Left renal cortex interstitium (tissue), 4 donors: ENCODE results near the gene SLC16A4. TPM values are rescaled to one million over a fixed set of nuclear protein-coding genes. Genes with fewer than 3 reads are reported as not detected.
"Not testable (repeated sequence)": the region's sequence is repeated elsewhere in the genome, so short reads cannot be mapped to it uniquely, and the experiment has no call there.

ENCODE experiments used
- DNase-seq, 4 donors: peaks; one replicate each; pipeline ENCODE4 v3.0.0-alpha.2; 2013; ENCODE audit warnings: low read depth in 4 of 4, low spot score in 2 of 4, missing footprints in 1 of 4
- polyA plus RNA-seq, 4 donors: library from polyadenylated mRNA; unstranded; fragments of 120-200 nt; gene quantifications; one replicate each; pipeline ENCODE4 v1.2.1, GENCODE V29; 2013; ENCODE audit not compliant: insufficient read length in 4 of 4

Gene SLC16A4
- polyA plus RNA-seq: 100 to 1,000 TPM in 1 of 4 donors, 10 to 100 TPM in 3; 59.4 to 116 (median 82.1) TPM

DNA sequence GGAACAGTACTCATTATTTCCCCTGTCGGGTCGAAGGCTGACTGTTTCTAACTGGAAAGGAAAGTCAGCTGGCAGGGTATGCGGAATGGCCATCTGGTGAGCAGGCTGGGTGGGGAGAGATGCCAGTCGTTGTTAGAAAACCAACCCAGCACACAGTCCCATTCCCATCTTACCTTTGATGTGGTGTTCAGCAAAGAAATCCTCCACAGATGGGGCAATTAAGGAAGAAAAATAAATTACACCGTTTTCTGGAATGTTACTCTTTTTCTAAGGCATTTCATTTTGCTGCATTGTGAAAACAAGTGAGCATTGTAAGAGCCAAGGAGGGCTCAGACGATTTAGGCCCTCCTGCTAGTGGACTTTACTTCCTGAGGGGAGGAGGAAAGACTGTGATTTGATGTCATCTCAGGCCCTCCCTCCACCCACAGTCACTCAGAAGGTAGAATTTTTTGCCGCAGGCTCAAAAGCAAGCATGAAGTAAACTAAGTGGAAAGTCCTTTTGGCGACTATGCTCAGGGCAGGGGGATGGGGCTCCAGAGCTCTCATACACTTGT is at the start of gene SLC16A4:
SLC16A4 (minus strand) TSS at position 335 of the 554 bp plus-strand sequence. CDS start 1,703 bp downstream, outside the sequence.
- no peak for DNase-seq

DNA sequence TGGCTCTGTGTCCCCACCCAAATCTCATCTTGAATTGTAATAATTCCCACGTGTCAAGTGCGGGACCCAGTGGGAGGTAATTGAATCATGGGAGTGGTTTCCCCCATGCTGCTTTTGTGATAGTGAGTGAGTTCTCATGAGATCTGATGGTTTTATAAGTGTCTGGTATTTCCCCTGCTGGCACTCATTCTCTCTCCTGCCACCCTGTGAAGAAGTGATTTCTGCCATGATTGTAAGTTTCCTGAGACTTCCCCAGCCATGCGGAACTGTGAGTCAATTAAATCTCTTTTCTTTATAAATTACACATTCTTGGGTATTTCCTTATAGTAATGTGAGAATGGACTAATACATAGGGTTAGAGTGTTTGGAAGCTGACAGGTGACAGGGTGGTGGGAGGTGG is 49.0 kb upstream of the SLC16A4 start:
- DNase-seq: not testable (repeated sequence)

DNA sequence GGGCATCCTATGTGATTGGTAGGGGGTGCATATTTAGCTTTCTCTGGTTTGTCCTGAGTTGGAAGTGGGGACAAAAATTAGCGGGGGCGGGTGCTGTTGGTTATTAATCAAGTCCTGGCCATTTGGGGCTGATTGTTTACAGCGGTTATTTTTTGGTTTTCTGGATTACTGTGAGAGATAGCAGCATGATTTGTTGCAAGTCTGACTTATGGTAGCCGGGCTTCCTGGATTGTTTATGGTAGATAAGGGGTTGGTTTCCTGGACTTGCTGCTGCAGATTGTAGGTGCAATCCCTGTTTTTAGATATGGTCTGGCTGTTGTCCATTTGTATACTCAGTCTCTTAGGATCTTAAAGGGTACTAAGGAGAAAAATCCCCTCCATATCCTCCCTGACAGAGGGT is 48.1 kb upstream of the SLC16A4 start:
- no peak for DNase-seq

DNA sequence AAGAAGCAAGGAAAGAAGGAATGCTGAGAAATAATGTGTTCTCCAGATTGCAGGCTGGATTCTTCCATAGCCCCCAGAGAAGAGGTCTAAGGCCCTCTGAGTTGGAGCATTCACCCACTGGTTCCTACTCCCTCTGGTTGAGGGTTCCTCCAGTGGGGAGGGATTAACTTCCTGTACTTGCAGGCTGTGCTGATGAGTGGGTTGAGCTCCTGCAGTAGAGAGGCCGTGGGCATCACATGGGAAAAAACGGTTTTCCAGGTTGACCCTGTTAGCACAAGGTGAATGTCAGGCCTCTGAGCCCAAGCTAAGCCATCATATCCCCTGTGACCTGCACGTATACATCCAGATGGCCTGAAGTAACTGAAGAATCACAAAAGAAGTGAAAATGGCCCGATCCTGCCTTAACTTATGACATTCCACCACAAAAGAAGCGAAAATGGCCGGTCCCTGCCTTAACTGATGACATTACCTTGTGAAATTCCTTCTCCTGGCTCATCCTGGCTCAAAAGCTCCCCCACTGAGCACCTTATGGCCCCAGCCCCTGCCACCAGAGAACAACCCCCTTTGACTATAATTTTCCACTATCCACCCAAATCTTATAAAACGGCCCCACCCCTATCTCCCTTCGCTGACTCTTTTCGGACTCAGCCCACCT is 46.9 kb upstream of the SLC16A4 start:
- not testable (repeated sequence) for DNase-seq

DNA sequence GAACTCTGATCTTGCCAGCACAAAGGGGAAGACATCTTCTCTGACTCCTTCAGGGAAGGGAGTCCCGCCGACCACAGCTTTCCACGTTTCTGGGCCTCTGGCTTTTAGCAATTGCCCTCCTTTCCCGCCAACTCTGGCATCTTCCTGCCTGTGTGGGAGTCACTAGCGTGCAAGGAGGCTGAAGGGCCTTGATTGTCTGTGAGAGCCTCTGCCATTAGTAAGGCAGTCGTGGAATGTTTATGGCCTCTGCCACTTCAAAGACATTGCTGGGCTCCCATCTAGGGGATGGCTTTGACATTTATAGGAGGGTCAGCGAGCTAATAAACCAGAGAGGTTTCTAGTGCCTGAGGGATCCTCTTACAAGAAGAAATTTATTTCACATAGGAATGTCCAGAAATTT is 45.8 kb upstream of the SLC16A4 start:
- peak in 2 of 4 donors; percentile 27 to 31 for DNase-seq

DNA sequence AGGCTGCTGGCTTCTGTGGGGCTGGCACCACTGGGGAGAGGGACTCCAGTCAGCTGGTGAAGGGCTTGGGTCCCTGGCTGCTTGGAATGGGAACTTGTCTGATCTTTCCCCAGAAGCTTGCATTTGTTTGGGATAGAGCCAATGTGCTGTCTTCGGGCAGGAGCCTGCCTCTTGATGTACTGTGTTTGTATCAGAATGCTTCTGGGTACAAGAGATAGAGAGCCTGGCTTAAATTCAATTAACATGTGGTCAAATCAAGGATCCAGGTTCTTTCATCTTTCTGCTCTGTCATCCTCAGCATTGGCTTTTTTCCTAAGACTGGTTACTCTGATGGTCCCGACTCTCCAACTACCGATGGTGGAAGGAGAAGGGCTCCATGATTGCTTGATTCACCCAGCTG is 44.1 kb upstream of the SLC16A4 start:
- DNase-seq: no peak

DNA sequence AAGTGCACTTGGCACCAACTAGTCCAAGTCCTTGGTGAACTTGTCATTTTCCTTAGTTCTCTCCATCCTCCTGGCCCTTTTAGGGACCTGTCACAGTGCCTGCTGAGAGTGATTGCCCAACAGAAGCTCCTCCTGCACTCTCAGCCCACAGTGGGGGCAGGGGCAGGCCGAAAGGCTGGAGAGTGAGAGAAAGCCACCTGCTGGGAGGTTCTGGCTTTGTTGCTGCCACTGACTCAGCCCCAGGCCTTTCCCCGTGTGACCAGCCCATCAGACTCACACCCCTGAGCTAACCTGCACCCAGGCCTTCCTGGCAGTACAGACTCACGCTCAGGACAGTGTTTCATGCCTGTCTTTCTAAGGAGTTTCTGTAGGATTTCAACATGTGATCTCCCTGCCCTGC is 43.0 kb upstream of the SLC16A4 start:
- DNase-seq: no peak

DNA sequence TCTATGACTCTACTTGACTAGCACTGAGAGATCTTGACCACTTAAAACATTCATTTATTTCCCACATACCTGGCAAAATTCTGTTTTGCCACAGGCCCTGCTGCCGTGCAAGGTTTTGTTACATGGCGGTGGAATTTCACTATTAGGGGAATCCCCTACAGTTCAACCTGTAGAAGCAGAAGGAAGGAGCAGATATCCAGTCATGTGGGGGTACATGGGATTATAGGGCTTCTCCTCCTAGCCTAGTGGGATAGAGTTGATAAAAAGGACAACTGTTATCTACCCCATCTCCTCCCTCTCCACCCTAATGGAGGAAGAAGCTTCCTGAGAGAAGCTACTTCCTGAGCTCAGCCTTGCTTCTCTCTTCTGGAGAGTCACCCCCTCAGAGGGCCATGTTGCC is 42.4 kb upstream of the SLC16A4 start:
- DNase-seq: no peak

DNA sequence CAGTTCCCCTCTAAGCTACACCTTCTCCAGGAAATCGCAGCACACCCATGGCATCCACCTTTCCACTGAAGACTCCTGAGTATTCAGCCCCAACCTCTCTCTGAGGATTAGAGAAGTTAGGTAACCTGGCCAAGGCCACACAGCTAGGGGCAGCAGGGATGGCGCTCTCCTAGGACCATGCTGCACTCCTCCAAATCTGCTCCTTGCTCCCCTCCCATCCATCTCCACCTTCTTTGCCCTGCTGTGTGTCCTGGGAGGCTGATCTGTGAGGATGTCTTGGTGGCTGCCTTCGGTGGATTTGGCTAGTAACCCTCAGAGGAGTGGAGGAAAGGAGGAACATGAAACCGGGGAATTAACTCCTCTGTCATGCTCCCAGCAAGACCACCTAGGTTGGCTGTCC is 40.1 kb upstream of the SLC16A4 start:
- no peak for DNase-seq

DNA sequence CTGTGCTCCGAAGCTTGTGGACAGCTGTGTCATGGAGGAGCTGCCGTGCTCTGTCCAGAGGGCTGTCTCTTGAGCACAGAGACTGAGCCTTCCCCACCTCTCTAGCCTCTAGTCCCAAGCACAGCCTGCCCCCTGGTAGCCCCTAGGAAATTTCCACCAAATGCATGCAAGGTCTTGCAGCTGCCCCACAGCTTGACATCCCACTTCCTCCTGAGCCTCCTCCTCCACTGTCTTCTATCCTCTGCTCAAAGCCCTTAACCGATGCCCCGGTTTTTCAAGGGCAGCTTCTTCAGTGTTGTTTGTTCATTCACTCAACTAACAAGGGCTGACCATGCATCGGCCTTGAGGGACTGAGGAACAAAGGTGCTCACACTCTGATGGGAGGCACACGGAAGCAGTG is 39.5 kb upstream of the SLC16A4 start:
- no peak for DNase-seq

DNA sequence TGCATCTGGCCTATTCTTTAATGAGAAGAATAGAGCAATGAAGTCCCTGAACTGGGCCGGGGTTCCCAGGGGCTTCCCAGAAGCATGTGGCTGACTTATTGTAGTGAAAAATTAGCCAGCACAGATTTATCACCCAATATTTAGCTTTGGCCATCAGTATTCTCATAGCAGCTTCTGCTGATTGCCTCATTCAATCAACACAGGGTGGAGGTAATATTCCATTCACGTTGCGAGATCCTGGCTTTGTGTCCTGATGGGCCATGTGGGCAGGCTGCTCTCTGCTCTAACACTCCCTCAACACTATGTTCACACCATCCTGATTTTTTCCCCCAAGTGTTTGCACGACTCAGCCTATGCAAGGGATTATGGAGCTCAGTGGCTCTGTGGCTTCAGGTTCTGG is 38.1 kb upstream of the SLC16A4 start:
- no peak for DNase-seq

DNA sequence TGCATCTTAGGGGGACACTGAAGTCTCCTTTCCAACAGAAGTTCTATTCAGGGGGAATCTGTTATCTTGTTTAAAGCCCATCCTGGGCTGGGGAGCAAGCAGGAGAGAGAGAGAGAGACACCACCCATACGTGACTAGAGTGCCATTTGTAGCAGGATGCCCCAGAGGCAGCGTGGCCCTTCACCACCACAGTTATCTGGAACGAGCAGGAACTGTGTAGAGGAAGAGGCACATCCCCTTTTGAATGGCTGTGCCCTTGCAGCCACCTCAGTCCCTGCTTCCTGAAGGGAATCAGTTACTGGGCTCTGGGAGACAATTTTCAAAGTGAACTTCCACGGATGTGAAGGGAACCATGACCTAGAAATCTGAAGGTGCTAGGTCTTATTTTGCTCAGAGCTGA is 36.0 kb upstream of the SLC16A4 start:
- no peak for DNase-seq

DNA sequence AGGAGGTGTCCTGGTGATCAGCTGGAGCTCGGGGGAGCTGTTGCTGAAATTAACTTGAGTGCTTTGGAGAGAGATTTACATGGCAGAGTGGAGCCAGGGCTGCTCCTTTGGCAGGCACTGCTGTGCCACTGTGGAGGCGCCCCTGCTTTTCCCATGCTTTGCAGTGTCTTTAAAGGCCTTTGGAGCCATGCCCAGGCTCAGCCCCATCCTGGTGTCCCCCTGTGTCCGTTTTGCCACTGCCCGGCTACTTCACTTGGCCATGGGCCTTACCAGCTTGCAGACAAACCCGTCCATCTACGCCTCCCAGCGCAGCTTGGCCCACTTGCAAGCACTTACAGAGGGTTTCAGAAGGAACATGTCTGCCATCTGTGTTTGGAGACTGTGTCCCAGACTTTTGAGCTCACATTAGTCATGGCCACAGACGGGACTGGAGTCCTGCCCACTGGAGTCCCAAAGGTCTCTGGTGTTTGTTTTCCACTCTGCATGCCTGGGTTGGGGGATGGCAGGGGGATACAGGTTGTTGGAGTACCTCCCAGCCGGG is 34.9 kb upstream of the SLC16A4 start:
- DNase-seq: no peak

DNA sequence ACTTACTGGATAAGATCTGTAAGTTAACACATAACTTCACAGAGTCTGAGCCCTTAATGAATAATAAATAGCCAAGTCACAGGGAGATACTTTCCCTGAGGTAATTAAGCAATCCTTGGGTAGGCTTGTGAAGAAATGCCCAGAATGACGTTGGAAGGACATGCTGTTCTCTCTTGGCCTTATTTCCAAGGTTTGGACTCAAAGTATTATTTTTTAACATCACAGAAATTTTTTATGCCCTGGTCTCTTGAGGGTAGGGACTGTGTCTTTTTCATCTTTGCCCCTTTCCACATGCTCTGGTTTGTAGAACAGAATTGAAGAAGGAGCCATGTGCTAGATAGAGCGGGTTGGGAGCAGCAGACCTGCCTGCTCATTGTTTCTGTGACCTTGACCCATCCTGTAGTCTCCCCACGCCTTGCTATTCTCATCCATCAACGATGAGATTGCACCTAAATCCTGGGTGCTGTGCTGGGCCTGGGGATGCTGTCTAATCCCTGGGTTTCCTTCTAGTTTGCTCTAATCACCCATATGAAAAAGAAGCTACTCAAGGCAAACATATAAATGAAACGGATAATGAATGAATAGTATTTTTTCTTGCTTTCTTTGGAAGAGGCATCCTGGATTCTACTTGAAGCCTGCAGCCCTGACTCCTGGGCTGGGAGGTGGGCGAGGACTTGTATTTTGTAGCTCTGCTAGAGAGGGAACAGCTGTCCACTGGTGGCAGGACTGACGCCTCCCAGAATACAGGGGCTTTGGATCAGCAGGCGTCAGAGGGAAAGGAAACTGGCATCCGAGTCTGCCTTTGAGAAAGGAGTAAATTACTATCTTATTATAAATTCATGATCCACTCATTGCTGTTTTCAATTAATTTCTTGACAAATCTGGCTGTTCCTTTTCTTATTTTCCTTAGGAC is 34.1 kb upstream of the SLC16A4 start:
- no peak for DNase-seq

DNA sequence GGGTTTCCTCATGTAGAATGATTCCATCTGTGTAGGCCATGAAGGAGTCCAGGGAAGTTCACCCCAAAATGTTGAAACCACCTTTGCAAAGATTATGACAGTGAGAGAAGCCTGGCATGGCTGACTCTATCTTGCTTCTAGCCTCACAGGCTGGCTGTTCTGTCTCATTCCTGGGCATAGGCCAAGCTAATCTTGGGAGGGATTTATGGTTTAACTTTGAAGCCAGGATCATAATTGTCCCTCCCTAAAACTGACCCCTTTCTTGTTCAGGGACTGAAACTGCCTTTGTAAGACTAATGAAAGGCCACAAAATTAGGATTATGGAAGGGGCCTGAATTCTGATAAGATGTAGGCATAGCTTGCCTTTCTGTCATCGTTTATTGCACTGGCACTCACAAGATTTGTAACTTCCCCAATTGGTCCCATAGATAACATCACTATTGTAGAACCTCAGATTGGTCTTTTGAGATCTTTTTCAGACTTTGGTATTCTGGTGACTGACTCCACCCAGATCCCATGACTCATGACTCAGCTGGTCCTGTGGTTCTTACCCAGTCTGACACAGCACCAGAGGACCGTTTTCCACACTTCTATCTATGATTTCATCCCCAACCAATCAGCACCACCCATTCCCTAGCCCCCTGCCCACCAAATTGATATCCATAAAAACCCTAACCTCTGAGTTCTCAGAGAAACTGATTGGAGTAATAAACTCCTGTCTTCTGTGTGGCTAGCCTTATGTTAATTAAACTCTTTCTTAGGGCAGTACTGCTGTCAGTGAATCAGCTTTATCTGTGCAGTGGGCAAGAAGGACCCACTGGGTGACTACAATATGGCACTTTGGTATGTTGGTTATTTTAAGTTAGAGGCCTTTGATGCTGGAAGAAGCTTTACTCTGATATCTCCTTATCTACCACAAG is 30.3 kb upstream of the SLC16A4 start:
- no peak for DNase-seq

DNA sequence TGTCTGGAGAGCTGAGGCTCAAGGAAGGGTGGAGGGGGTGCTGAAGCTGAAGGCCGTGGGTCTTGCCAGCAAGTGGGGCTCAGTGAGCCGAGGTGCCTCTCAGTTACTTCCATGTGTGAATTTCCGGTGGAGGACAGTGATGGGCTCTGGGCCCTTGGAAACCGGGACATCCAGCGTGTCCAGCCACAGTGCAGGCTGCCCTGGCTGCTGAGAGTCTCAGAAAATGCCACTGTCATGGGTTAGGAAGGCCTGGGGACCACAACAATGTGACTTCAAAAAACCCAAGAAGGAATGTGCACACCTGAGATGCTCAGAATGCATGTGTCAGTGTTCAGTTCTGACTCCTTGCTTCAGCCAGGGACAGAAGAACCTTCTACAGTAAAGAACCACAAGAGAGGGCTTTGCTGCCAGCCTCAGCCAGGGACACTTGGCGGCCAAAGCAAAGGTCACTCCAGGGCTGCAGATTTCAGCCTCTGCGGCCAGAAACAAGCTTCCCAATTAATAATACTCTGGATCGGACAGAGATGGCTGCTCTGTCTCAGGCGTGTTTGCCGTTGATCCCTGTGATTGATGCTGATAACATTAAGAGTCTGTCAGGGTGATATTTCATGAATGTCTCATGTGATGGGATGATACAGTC is 29.3 kb upstream of the SLC16A4 start:
- no peak for DNase-seq

DNA sequence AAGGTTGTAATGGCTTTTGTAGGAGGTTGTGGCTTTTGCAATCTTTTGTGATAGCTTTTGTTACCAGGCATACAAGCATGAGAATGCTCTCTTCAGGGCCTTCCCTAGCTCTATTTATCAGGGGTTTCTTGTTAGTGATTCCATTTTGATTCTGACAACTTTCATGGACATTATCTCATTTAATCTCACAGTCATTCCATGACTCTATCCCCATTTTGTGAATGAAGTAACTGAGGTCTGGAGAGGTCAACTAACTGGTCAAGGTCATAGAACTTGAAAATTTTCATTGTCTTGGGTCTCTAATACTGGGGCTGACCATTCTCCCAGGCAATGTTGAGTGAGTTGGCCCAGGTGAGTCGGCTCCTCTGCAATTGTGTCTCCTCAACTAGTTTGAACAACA is 27.9 kb upstream of the SLC16A4 start:
- no peak for DNase-seq

DNA sequence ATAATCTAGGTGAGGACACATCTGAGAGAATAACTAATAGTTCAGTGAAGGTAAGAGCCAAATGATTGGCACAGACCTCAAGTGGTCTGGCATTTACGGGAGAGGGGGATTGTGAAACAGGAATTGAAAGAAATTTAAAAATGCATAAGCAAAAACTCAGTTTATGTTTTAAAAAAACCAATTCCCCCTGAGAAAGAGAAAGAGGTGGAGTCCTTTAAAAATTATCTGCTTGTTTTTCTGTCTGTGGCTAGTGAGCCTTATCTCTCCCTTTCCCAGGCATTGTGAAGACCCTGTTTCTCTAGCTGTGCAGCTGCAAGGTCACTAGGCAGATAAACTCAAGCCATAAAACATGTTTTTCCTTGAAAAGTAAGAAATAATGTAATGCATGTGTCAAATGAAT is 22.2 kb upstream of the SLC16A4 start:
- not testable (repeated sequence) for DNase-seq

DNA sequence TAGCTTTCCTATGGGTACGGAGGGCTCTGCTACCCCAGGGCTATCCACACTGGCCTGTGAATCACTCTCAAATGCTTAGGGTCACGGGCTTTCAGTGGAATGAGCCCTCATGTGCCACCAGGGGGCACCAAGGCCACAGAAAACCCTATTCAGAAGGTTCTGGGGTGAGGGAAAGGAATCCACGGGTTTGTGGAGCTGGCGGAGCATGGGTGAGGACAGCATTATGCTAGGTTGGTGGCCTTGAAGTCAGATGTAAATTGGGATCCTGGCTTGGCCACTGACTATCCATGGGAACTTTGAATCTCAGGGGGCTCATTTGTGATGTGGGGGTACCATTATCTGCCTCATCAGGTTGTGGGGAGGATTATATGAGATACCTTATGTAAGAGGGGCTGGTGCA is 21.8 kb upstream of the SLC16A4 start:
- no peak for DNase-seq
